Measurements from ENCODE around the gene DCBLD2. TPM values are rescaled to one million over a fixed set of nuclear protein-coding genes. Genes with fewer than 3 reads are reported as not detected.

DCBLD2 gene
- total and polyA plus RNA-seq, 2 of the 13 experiments (the other 11 are each of a cell fraction or from before 2014, with no cell fraction given): 43.8 to 56.9 TPM

GRCh38 chr3:98812851-98813374, 88.6 kb downstream of the DCBLD2 start (continued):
- no peak for TF ChIP-seq SCMH1 (CRISPR knock-in tag; IDR thresholded peaks at IDR 0.05; ENCODE audit: borderline replicate concordance)
- TF ChIP-seq SOX13 (IDR thresholded peaks at IDR 0.05): peak; percentile 54; the same call in 1 of the 2 replicates
- peak in 1 of 2 experiments; percentile 84; a peak in 2 of 4 replicates for TF ChIP-seq SOX13 (CRISPR knock-in tag; conservative IDR thresholded peaks at IDR 0.05 in 1 of 2, IDR thresholded peaks at IDR 0.05 in 1 of 2)
- peak; percentile 52; the same call in 1 of the 2 replicates for TF ChIP-seq THAP11 (CRISPR knock-in tag; IDR thresholded peaks at IDR 0.05)
- TF ChIP-seq, protein P1, sequence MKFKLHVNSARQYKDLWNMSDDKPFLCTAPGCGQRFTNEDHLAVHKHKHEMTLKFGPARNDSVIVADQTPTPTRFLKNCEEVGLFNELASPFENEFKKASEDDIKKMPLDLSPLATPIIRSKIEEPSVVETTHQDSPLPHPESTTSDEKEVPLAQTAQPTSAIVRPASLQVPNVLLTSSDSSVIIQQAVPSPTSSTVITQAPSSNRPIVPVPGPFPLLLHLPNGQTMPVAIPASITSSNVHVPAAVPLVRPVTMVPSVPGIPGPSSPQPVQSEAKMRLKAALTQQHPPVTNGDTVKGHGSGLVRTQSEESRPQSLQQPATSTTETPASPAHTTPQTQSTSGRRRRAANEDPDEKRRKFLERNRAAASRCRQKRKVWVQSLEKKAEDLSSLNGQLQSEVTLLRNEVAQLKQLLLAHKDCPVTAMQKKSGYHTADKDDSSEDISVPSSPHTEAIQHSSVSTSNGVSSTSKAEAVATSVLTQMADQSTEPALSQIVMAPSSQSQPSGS (CRISPR knock-in tag; IDR thresholded peaks at IDR 0.05): peak; percentile 35; the same call in 1 of the 2 replicates
- TF ChIP-seq GTF3A (CRISPR knock-in tag; conservative IDR thresholded peaks at IDR 0.05): no peak
- peak; percentile 60; the same call in 1 of the 2 replicates for TF ChIP-seq ZNF503 (CRISPR knock-in tag; IDR thresholded peaks at IDR 0.05)
- TF ChIP-seq ETV5 (CRISPR knock-in tag; IDR thresholded peaks at IDR 0.05; ENCODE audit: borderline replicate concordance): peak; percentile 44; the same call in 1 of the 2 replicates
- TF ChIP-seq KAT7 (CRISPR knock-in tag; IDR thresholded peaks at IDR 0.05; ENCODE audit: borderline replicate concordance): 0 out of 2 replicates have a peak, but pooled peaks have one; percentile 46
- TF ChIP-seq, protein P2, sequence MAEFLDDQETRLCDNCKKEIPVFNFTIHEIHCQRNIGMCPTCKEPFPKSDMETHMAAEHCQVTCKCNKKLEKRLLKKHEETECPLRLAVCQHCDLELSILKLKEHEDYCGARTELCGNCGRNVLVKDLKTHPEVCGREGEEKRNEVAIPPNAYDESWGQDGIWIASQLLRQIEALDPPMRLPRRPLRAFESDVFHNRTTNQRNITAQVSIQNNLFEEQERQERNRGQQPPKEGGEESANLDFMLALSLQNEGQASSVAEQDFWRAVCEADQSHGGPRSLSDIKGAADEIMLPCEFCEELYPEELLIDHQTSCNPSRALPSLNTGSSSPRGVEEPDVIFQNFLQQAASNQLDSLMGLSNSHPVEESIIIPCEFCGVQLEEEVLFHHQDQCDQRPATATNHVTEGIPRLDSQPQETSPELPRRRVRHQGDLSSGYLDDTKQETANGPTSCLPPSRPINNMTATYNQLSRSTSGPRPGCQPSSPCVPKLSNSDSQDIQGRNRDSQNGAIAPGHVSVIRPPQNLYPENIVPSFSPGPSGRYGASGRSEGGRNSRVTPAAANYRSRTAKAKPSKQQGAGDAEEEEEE (CRISPR knock-in tag; IDR thresholded peaks at IDR 0.05; ENCODE audit: borderline replicate concordance): no peak
- peak; percentile 51 for TF ChIP-seq RXRB (CRISPR knock-in tag; IDR thresholded peaks at IDR 0.05; ENCODE audit: borderline replicate concordance)
- TF ChIP-seq SALL2 (CRISPR knock-in tag; IDR thresholded peaks at IDR 0.05): peak; percentile 71; the same call in 1 of the 2 replicates
- no peak for TF ChIP-seq HNF4G (IDR thresholded peaks at IDR 0.05; ENCODE audit: borderline replicate concordance, low read depth, low read length)
- no peak for TF ChIP-seq HNF4G (CRISPR knock-in tag; IDR thresholded peaks at IDR 0.05; ENCODE audit: borderline replicate concordance, low read depth)
- 0 out of 2 replicates have a peak, but pooled peaks have one; percentile 50 for TF ChIP-seq NFKBIZ (CRISPR knock-in tag; IDR thresholded peaks at IDR 0.05)
- peak; percentile 38 to 68; a peak in 1 of 4 replicates for TF ChIP-seq EP300 (IDR thresholded peaks at IDR 0.05; ENCODE audit: low read depth in 2 of 2, low read length in 2 of 2)
- no peak; the same call in 1 of the 2 replicates for TF ChIP-seq EP300 (CRISPR knock-in tag; IDR thresholded peaks at IDR 0.05; ENCODE audit: borderline replicate concordance)
- peak; percentile 94 for TF ChIP-seq FOXA3 (CRISPR knock-in tag; IDR thresholded peaks at IDR 0.05)
- TF ChIP-seq FOXA1 (IDR thresholded peaks at IDR 0.05): peak; percentile 33; the same call in 1 of the 2 replicates
- peak; percentile 95 for TF ChIP-seq FOXA1 (CRISPR knock-in tag; IDR thresholded peaks at IDR 0.05)
- peak; percentile 55; the same call in 1 of the 2 replicates for TF ChIP-seq MED1 (CRISPR knock-in tag; IDR thresholded peaks at IDR 0.05)
- 0 out of 2 replicates have a peak, but pooled peaks have one; percentile 18 for TF ChIP-seq PPARG (CRISPR knock-in tag; conservative IDR thresholded peaks at IDR 0.05)
- 0 out of 2 replicates have a peak, but pooled peaks have one; percentile 39 for TF ChIP-seq KDM3A (CRISPR knock-in tag; IDR thresholded peaks at IDR 0.05; ENCODE audit: low read depth)
- peak; percentile 99 for TF ChIP-seq ZNF121 (CRISPR knock-in tag; IDR thresholded peaks at IDR 0.05)
- TF ChIP-seq ZNF816 (CRISPR knock-in tag; IDR thresholded peaks at IDR 0.05; ENCODE audit: borderline replicate concordance): no peak
- TF ChIP-seq HMG20A (CRISPR knock-in tag; IDR thresholded peaks at IDR 0.05; ENCODE audit: borderline replicate concordance): peak; percentile 79
- TF ChIP-seq ZNF205 (CRISPR knock-in tag; IDR thresholded peaks at IDR 0.05): 0 out of 2 replicates have a peak, but pooled peaks have one; percentile 65
- 0 out of 2 replicates have a peak, but pooled peaks have one; percentile 37 for TF ChIP-seq NFIC (IDR thresholded peaks at IDR 0.05; ENCODE audit: low read length)

All from HepG2 (cell line).